Stimulated activated CD4-positive, alpha-beta T cell treated with anti-CD3 and anti-CD28 coated beads, TNF-alpha, amount 100 ng/mL, for 1 hour (primary cell): Measurements from ENCODE around the gene YWHAE.
"Not testable (repeated sequence)": the region's sequence is repeated elsewhere in the genome, so short reads cannot be mapped to it uniquely, and the experiment has no call there.

ENCODE experiments used
- DNase-seq, 3 donors: peaks; one replicate each; pipeline ENCODE4 v3.0.0-alpha.2; 2020; ENCODE audit warnings: low read depth in 3 of 3, low spot score in 1 of 3

YWHAE gene

DNA sequence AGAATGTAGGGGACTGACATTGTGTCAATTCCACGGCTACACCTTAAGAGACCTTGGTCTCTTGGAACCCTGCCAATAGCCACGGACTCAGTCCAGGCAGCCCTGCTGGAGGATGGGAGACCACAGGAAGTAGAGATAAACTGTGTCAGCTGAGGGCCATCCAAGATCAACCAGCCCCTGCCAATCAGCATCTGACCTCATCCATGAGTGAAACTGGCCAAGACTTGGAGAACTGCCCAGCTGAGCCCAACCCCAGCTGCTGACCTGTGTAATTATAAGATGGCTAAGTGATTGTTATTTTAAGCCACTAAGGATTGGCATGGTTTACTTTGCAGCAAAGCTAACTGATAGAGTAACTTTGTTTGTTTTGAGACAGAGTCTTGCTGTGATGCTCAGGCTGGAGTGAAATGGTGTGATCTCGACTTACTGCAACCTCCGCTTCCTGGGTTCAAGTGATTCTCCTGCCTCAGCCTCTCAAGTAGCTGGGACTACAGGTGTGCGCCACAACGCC is 13.3 kb upstream of the YWHAE start:
- no peak for DNase-seq

DNA sequence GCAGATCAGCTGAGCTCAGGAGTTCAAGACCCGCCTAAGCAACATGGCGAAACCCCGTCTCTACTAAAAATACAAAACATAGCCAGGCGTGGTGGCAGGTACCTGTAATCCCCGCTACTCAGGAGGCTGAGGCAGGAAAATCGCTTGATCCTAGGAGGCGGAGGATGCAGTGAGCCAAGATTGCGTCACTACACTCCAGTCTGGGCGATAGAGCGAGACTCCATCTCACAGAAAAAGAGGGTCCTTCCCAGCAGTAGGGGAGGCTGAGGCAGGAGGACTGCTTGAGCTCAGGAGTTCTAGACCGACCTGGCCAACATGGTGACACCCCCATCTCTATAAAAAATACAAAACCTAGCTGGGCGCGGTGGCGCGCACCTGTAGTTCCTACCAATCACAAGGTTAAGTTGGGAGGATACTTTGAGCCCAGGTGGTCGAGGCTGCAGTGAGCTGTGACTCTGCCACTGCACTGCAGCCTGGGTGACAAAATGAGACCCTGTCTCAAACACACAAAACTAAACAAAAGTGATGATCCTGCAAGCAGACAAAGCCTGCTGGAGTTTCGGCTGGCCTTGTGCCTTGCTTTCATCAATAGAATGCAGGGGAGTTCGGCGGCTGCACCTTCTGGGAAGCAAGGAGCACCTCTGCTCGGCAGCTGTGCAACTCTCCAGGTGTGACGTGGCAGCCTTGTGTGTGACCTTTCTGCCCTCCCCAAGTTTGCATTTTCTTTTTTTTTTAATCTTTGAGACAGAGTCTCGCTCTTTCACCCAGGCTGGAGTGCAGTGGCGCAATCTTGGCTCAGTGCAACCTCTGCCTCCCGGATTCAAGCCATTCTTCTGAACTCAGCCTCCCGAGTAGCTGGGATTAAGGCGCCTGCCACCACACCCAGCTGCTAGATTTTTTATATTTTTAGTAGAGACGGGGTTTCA is 12.4 kb upstream of the YWHAE start:
- DNase-seq = no peak

DNA sequence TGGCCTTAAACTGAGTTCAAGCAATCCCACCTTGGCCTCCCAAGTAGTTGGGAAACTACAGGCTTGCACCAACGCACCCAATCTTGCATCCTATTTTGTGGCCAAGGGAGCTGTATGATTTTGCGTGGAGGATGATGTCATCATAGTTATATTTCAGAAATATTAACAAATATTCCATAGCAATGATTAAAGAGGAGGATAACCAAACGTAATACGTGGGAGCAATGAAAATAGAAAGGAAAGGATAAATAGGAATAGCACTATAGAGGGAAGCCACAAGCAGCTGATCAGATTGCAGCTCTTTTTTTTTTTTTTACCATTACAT is 2.2 kb upstream of the YWHAE start:
- no peak for DNase-seq

DNA sequence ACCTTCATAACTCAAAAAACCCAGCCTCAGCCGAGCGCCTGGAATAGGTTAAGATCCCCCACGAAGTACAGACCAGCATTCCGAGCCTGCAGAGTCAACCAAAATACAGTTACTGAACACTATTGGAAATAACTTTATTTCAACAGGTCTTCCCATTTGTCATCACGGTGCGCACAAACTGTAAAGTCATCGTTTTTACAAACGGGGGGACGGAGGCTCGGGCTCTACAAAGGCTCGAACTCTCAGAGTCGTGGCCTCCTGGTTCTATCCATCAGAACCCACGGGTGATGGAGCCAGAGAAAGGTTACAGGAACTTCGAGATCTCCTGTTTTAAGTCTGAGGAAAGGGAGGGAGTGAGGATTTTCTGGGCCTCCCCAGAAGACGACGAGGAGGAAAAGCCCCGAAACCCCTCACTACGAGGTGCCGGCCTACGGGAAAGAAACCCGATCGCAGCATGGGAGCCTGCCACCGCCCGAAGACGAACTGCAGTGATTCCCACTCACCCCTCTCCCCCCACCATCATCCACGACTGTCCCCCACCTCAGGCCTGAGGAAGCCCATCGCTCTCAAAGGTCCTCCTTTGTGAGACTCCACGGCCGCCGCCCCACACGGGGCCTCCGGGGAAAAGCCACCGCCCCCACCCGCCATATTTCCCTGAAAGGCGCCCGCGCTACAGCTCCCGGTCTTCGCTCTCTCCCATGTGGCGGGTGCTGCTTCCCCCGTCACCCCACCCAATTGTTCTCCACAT is 917 bp downstream of the YWHAE start:
- no peak for DNase-seq

DNA sequence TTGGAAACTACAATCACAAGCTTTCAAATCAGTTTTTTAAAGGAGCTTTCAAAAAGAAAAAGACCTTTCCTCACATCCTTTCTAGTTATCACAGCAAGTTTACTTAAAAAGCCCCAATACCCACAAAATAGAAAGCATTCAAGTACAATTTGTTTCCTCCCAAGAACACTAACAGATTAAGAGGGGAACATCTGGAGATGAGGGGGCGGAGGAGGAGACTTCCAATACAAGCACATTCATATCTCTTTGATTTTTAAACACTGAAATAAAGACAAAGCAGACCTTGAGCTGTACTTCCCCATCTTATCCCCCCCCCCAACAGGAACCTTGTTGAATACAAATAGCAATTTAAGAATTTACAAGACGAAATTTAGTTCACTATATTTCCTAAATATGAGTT is 2.0 kb downstream of the YWHAE start:
- DNase-seq = no peak

DNA sequence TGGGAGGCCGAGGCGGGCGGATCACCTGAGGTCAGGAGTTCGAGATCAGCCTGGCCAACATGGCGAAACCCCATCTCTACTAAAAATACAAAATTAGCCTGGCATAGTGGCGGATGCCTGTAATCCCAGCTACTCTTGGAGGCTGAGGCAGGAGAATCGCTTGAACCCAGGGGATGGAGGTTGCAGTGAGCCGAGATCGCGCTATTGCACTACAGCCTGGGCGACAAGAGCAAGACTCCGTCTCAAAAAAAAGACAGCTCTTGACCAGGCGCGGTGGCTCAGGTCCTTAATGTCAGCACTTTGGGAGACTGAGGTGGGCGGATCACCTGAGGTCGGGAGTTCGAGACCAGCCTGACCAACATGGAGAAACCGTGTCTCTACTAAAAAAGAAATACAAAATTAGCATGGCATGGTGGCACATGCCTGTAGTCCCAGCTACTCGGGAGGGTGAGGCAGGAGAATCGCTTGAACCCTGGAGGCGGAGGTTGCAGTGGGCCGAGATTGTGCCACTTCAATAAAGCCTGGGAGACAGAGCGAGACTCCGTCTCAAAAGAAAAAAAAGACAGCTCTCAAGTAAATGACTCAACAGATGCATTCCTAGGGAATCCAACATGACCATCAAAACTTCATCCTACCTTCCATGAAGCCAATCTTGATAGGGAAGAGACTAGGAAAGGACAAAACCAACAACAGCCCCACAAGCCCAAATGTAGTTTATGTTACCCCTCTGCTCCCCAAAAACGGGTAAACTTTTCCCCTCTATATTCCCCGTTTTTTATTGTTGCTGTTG is 4.0 kb downstream of the YWHAE start:
- DNase-seq = not testable (repeated sequence)

DNA sequence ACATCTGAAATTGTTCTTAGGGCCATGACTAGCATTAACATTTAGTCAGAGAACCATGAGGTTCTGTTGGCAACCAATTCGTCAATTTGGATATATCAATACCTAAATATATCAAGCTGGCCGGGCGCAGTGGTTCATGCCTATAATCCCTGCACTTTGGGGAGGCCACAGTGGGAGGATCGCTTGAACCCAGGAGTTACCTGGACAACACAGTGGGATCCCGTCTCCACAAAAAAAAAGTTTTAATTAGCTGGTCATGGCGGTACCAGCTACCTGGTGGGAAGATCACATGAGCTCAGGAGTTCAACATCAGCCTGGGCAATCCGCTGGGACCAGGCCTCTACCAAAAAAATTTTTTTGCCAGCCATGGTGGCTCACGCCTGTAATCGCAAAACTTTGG is 8.4 kb downstream of the YWHAE start:
- no peak for DNase-seq

DNA sequence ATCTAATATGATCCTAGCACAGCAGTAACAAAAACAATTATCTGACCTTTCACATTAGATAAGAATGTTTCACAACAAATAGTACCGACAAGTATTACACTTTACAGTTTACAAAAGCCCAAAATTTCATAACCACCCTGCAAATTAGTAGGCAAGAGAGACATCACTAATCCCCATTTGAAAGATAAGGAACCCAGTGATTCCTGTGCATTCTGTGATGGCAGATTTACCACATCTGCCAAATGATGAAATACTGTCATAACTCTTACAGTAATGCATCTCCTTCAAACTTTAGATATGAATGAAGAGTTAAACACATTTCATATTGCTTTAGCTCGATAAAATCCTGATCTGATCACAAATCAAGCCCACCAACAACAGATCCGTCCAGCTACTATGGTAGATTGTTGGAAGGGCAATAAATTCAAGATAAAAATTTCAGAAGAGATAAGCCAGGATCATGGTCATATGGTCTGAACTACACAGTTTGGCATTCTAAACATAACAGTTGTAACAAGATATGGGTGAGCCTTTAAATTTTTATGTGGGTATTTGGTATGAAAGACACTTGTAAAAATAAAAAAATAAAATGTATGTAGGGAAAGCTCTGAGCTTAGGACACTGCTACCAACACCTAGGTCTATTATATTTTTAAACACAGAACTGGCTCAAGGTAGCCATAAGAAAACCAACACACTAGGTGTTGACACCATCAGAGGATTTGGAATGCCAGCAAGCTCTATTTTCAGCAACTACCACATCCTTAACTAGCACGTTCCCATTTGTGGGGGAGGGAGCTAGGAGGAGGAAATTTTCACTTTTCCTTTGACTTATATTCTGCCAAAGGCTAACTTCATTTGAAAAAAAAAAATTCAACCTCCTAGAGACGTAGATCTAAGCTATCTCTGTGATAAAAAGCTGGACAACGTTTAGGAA is 9.3 kb downstream of the YWHAE start:
- no peak for DNase-seq

DNA sequence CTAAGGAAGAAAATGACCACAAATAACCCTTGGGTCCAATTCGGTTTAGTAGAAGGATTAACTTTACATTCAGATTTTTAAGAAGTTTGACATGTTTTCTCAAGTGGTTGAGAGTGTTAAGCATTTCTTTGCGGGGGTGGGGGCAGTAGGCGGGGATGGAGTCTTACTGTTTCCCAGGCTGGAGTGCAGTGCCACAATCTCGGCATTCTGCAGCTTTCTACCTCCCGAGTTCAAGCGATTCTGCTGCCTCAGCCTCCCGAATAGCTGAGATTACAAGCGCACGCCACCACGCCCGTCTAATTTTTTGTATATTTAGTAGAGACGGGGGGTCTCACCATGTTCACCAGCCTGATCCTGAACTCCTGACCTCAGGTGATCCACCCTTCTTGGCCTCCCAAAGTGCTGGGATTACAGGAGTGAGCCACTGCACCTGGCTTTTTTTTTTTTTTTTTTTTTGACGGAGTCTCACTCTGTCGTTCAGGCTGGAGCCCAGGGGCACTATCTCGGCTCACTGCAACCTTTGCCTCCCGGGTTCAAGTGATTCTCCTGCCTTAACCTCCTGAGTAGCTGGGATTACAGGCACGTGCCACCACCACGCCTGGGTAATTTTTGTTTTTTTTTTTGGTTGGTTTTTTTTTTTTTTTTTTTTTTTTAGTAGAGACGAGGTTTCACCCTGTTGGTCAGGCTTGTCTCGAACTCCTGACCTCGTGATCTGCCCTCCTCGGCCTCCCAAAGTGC is 12.4 kb downstream of the YWHAE start:
- DNase-seq = not testable (repeated sequence)

DNA sequence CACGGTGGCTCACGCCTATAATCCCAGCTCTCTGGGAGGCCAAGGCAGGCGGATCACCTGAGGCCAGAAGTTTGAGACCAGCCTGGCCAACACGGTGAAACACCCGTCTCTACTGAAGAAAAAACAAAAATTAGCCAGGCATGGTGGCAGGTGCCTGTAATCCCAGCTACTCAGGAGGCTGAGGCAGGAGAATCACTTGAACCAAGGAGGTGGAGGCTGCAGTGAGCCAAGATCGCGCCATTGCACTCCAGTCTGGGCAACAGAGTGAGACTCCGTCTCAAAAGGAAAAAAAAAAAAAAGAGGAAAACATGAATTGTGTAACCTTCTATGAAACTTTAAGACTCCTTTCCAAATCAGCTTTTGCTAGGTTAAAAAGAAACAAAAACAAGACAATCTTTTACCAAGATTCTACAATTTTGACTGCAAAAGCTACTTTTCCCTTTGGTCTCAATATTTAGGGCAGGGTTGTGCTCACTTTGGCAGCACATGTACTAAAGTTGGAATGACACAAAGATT is 13.3 kb downstream of the YWHAE start:
- not testable (repeated sequence) for DNase-seq

DNA sequence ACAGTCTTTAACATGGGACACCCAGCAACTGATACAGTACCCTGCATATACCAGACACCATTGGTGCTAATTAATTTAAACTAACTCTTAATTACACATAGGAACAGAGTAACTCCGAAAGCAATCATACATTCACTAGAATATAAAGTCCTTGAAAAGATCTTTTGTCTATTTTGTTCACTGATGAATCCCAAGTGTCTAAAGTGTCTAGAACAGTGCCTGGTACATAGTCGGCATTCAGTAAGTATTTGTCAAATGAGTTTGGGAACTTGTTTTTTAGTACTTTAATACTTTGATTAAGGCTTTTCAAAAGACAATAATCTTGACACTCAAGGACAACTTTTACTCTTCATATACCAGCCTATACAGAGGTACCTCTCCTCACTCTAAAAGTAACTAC is 13.8 kb downstream of the YWHAE start:
- no peak for DNase-seq

DNA sequence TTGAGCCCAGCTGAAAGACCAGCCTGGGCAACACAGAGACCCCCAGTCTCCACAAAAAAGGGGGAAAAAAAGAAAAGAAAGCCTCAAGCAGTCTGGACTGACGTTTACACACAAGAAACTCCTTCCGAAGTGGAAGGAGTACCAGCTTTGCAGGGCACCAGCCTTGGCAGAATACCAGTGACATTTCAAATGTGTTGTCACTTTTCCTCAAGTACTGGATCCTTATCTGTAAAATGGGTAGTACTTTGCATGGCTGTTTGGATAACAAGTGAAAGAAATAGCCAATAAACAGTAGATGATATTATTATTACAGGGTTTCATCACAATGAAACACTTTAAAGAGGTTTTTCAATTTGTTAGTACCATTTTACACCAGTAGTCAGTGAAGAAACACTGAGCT is 14.2 kb downstream of the YWHAE start:
- no peak for DNase-seq

DNA sequence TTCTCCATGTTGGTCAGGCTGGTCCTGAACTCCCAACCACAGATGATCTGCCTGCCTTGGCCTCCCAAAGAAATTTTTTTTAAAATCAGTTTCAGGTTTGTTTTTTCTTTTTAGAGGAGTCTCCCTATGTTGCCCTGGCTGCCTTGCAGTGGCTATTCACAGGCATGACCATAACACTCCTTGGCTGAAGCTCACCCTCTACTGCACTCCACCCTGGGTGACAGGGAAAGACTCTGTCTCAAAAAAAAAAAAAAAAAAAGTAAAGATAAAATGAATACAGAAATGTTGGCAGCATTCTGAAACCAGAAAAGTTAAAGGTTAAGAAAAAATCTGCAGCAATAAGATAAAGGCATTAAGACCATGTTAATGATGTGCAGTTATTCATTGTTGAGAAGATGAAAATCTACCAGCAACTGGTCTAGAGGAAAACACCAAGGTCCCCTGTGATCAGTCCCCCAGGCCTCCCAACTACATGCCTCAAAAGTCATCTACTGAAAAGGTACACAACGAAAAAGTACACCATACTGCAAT is 15.1 kb downstream of the YWHAE start:
- DNase-seq = no peak

DNA sequence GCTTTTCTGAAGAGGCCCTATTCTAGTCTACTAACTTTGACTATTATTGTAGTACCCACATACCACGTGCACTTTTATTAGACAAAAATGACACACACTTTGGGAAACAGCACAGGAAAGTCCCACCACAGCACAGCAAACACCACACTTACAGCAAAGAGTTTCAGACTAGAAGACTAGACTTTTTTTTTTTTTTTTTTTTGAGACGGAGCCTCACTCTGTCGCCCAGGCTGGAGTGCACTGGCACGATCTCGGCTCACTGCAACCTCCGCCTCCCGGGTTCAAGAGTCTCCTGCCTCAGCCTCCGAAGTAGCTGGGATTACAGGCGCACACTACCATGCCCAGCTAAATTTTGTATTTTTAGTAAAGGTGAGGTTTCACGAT is 20.1 kb downstream of the YWHAE start:
- no peak for DNase-seq

DNA sequence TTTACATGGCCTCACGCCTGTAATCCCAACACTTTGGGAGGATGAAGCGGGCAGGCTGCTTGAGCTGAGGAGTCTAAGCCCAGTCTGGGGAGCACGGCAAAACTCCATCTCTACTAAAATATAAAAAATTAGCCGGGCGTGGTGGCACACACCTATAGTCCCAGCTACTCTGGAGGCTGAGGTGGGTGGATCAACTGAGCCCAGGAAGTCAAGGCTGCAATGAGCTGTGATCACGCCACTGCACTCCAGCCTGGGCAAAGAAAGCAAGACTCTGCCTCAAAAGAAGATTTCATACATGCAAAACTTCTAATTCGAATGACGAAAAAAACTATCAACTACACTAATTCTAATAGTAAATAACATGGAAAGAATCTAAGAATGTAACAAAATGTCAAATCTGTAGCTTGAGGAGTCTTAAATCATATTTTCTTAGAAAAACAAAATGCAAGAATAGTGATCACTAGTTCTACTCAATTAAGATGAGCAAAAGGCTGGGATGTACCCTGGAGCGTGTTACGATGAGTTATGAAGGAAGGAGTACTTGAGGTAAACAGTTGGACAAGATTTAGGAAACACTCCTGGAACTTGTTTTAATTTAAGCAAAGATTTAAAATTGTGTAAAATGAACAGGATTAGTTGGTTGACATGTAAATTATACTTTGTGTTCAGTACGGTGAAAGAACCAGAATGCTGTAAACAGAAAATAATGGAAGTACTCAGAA is 20.7 kb downstream of the YWHAE start:
- no peak for DNase-seq

DNA sequence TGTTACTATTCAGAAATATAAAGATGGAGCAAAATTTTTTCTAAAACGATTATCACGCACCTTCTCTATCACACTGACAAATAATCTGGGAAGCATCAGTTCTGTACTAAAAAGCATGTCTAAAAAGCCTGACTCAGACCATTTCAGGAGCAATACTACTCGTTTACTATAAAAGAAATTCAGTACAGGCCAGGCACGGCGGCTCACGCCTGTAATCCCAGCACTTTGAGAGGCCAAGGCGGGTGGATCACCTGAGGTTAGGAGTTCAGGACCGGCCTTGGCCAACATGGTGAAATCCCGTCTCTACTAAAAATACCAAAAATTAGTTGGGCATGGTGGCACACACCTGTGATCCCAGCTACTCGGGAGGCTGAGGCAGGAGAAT is 21.6 kb downstream of the YWHAE start:
- DNase-seq = not testable (repeated sequence)

DNA sequence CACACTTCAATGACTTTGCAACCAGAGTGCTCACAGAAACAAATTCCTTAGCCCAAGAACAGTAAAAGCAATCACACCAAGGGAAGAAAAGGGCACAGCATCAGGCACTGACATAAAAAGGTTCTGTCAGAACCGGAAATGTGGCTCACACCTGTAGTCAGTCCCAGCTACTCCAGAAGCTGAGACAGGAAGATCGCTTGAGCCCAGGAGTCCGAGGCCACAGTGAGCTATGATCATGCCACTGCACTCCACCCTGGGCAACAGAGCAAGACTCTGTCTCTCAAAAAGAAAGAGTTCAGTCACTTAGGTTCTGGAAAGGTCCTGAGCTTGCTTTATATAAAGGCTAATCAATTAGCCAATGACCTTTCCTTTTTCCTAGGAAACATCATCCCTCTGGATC is 22.7 kb downstream of the YWHAE start:
- DNase-seq = no peak

DNA sequence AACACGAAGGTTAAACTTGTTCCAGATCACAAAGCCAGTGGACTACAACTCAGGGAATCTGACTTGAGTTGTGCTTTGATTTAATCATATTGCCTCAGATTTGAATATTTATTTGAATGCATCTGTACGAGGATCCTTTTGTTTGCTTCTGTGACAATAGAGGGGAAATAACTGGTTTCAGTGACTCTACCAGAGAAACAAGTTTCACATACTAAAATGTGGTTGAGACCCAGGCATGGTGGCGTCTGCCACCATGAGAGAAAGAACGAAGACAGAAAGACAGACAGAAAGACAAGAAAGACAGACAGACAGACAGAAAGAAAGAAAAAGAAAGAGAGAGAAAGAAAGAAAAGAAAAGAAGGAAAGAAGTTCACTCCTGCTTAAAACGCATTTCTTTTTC is 24.0 kb downstream of the YWHAE start:
- DNase-seq = no peak

DNA sequence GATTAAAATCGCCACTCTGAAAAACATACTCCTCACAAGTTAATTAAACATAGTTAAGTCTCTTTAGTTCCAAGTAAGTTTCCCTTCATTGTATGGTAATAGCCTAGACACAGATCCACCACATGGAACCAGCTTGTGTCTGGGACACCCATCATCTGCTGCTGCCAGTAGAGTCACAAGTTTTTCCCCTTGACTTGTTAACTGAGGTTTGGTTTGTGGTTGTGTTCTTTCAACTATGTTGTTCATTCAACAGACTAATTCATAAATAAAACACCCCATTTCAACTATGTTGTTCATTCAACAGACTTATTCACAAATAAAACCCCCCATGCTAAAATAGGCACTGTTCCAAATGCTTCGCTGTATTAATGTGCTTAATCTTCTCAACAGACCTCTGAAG is 24.4 kb downstream of the YWHAE start:
- no peak for DNase-seq
